ENCODE data around the gene ARHGAP19.

ARHGAP19 gene

DNA sequence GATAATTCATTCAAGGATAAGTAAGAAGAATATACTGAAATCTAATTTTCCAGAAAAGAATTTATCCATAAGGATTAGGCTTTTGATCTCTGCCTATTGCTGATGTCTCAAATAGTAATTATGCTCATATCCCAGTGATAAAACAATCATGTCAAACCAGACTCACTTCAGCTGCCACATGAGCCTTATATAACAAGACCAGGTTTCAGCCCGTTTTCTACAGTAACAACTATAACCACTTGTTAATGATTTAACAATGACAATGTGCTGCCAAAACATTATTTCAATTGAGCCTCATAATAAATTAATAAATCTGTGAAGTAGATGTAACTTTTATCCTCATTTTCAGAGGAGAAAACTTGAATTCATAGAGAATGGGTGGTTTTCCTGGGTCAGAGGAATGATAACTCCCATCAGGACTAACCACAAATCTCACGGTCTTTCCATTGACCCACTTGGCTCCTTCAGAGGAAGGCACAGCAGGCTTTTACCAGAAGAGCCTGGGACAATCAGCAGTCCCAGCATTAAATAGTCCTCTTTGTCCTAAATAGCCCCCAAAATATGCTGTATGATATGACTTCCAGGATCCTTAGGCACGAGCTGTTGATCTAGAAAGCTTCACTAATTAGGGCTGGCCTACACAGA lies 64.2 kb downstream of the ARHGAP19 start:
- DNase-seq, result no peak

DNA sequence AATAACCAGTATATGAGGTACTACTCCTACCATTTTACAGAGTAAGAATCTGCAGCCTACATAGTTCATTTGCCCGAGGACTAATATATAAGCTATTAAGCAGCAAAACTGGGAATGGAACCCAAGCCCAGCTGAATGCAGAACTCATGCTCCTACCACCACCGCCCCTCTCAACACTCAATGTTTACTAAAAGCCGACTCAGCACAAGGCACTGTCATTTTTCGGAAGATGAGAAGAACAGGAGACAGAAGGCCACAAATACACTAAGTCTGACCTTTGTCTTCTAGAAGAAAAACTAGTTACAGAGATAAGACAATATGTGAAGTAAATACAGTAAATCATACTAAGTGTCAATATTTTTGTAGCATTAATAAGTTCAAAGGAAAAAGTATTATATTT lies 66.0 kb downstream of the ARHGAP19 start:
- DNase-seq, result no peak

DNA sequence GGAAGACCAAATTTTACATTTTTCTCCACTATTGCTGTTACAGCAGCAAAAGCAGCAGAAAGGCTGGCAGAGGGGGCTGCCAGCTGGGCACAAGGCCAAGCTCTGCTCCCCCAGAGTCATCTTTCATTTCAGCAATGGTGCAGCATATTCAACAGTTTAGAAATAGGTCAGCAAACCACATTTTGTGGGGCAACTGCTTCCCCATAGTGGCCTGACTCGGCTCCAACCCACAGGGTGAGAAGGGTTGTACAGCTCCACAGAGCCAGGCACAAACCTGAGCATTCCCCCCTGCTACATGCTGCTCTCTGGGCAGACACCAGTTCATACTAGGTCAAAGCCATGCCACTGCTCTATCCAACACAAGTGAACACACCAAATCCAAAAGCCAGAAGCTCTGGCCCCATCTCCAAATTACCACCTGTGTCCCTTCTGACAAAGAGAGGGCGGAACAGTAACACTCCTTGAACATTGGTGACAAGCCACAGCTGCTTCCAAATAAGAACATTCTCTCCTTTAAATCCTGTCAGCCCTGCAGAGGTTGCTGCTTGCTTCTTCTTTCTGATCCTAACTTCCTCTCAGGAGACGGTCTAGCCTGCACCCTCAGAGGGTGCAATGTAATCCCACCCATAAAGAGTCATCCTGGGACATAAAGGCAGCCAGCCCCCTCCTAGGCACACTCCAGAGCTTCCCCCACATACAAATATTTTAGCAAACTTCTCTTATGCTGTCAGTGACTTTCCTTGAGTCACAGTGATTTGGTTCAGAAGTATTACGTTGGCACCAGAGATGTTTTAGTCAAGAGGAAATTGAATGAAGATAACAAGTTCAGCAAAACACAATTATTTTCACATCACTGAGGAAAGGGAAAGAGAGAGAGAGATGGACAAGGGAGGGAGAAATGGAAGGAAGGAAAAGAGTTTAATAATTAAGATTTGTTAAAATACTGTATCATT lies 67.7 kb downstream of the ARHGAP19 start:
- no peak for DNase-seq

DNA sequence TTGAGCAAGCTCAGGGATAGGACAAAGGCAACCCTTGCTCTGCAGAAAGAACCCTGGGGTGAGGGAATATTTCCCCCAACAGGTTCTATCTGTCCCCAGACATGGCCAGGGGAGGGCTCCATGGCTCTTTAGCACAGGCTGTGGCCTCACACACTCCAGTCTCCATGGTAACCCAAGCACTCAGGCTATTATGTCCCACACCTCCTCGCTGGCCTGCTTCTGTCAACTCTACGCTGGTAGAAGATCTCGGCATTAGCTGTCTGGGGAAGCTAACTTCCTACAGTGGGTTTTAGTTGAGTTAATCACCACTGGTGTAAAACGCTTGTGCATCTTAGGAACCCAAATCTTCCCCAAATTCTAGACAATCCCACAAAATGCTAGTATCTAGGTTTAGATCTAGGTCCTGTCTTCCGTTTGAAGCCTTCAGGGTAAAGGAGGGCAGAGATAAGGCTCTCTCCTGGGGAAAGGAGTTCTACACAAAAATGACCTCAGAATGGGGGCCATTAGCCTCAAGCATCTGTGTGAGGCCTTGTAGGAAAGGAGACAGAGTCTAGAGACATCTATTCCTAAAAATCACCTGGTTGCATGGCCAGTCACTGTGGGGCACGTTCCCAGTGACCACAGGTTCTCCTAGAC lies 70.0 kb downstream of the ARHGAP19 start:
- peak; percentile 90 for DNase-seq

DNA sequence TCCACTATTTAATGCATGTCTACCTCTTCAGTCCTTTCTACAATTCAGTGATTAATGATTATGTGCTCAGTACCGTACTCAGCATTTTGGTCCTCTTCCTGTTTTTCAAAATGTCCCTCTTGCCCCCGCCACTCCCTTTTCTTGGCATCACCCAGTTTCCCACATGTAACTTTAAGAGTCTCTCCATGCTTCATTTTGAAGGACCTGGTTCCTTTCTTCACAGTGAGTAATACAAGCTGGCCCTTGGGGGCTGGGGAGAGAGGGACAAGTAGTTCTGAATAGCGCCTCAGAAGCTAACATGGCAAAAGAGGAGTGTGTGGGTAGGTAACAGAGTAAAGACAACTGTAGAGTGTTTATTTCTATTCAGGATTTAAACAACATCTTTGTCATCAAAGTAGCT lies 72.1 kb downstream of the ARHGAP19 start:
- no peak for DNase-seq

DNA sequence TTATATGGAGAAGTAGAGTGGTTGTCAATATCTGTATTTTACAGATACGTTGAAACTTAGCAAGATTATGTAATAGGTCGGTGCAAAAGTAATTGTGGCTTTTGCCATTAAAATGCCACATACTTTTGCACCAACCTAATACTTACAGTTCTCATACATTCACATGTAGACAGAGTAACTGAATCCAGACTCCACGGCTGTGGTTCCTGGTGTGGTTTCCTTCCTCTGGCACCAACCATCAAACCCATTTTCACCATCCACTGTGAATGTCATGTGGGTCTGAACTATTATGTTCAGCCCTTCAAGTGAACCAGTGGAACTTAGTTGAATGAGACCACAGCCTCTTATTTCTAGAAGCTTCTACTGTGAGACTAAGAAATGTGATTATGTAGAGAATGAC lies 75.1 kb downstream of the ARHGAP19 start:
- no peak for DNase-seq

DNA sequence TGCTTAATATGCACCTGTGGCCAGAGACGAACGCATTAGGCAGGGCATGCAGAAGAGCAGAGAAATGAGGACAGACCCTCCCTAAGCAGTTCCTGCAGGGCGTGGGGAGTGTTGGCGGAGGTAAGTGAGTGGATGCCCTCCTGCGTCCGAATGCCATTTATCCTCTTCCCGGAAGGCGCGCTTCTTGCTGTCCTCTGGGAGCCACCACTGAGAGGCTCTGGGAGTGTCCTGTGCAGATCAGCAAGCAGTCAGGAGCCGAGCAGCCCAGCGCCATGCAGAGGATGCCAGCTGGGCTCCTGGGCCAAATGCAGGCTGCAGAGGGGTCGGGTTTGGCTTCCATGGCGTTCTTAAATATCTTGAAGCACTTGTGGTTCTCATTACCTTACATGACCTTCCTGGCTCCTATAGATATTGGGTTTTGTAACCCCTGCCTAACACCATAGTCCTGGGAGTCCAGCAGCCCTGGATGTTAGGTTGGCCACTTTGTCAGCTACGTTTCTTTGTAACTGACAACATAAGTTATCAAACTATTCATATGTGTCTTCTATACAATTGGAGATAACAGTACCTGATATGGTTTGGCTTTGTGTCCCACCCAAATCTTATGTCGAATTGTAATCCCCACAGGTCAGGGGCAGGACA lies 76.7 kb downstream of the ARHGAP19 start:
- DNase-seq, result no peak

DNA sequence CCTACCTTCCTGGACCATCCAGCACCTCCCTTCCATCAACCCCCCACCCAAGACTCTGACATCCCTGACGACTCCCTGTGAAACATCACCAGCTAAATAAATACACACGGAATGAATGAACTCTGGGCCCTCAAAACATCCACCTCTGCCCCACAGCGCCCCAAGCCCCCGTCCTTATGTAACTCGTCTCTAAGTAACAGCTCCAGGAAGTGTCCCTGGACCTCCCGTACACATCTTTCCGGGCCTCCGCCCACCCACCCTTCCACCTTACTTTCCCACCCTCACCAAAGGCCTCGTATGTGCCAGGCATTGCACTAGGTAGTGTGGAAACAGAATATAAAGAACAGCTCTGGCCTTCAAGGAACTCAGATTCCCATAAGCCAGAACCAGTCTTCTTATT lies 79.0 kb downstream of the ARHGAP19 start:
- no peak for DNase-seq

DNA sequence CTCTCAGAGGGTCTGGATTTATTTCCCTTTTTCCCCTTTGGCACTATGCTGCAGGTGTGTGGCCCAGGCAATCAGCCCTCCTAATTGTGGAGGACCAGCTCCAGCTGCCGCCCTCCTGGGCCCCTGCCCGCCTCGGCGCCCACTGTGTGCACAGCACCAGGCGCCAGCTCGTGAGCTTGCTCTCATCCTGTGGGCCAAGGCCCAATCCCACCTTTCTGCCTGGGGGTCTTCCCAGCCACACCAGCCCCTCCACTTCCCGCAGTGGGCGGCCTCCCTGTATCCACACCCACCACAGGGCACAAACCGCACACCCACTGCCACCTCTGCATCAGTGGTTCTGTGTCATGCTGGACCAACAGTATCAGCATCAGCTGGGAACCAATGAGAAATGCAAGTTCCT lies 81.2 kb downstream of the ARHGAP19 start:
- DNase-seq, result no peak

DNA sequence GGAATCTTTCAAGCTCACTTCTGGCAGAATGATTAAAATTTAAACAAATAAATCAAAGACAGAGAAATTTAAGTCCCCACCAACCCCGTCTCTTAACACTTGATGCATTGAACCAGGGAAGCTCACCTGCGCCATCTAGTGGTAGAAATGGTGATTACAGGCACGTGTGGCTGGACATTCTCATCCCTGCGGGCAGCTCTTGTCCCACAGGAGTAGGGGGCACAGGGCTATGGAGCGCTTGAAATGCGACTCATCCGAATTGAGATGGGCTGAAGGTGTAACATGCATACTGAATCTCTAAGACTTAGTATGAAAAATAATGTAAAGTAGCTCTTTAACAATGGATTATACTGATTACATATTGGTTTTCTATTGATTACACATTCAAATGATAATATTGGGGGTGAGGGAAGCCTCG lies 81.9 kb downstream of the ARHGAP19 start:
- peak; percentile 55 for DNase-seq

DNA sequence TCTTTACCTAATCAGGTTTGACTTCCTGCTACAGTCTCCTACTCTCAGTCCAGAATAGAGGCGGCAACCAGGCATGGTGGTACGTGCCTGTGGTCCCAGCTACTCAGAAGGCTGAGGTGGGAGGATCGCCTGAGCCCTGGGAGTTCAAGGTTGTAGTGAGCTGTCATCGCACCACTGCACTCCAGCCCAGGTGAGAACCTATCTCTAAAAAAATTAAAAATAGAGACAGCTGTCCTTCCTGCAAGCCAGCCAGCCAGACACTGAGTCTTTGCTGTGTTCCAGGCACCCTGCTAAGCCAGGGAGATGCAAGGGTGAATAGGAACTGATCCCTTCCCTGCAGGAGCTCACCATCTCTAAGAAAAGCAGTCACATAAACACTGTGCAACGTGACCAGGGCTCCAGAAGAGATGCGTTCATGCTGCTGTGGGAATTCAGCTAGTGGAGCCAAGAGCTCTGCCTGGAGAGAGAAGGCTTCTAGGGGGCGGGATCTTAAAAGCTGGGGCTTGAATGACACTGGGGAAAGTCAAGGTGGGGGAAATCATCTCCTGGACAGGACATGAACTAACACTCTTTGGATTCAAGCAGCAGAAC lies 84.6 kb downstream of the ARHGAP19 start:
- DNase-seq, result peak; percentile 77

DNA sequence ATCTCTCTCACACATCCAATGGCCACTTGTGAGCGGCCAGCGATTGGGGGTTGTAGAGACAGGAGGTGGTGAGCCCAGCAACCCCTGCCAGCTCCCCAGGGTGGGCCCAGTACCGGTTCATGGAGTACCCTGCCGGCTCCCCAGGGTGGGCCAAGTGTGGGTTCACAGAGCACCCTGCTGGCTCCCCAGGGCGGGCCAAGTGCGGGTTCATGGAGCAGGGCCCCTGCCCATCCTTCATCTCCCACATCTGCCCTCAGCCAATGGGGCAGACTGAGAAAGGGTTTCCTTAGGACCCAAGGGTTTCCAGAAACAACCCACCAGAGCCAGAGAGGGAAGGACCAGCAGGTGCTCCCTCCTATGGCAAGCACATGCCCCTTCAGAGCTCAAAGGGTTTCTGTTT lies 85.3 kb downstream of the ARHGAP19 start:
- no peak for DNase-seq

DNA sequence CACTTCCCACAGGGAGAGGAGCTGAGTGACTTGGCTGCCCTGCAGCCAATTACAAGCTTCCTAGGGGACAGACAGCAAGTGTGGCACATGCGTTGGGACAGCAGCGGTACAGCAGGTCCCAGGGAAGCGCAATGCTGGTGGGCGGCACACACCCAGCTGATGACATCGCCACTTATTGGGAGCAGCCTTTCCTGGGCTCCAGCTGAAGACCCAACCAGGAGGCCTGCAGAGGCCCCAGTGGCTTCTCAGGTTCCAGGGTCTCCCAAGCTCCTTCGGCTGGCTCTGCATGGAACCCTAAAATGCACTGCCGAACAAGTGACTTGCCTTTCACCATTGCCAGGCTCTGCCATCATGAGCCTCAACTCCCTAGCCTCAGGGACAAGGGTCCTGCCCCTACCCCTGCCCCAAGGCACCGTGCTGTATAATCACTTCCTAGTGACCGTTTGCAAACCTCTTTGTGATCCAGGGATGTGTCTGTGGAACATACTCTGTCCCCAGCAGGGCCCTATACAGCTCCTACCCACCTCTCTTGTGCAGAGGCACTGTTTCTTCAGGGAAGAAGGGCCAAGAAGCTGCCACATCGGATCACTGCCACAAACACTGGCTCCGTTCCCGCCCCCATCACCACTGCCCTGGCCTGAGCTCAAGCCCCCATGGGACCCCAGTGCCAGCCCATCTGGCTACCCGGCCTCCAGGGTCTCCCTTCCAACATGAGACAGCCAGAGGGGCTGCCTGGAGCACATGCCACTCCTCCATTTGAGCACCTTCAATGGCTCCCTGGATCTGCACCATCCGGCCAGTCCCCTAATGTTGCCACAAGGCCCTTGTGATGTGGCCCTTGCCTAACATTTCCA lies 87.4 kb downstream of the ARHGAP19 start:
- no peak for DNase-seq

DNA sequence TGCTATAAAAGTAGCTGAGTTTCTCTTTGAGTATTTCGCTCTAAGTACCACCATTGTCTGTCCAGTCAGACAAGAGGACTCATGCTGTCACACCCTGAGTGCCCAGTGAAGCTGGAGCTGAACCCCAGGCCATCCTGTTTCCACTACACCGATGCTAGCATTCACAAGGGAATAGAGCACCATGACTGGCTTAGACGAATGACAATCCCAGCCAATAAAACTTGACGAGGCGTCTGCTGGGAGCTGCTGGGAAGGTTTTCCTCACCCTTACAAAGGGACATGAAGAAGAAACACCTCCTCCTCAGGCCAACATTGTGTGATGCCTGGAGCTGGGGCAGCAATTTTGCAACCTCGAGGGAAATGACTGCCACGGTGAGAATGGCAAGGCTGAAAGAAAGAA lies 89.2 kb downstream of the ARHGAP19 start:
- no peak for DNase-seq

DNA sequence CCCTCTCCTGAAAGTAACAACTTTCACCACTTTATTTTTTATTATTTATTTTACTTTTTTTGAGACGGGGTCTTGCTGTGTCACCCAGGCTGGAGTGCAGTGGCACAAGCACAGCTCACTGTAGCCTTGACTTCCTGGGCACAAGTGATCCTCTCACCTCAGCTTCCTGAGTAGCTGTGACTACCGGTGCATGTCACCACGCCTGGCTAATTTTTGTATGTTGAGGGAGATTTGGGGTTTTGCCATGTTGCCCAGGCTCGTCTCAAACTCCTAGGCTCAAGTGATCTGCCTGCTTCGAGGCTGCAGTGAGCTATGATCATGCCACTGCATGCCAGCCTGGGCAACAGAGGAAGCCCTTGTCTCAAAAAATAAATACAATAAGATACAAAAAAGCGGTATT lies 91.8 kb downstream of the ARHGAP19 start:
- DNase-seq, result no peak

DNA sequence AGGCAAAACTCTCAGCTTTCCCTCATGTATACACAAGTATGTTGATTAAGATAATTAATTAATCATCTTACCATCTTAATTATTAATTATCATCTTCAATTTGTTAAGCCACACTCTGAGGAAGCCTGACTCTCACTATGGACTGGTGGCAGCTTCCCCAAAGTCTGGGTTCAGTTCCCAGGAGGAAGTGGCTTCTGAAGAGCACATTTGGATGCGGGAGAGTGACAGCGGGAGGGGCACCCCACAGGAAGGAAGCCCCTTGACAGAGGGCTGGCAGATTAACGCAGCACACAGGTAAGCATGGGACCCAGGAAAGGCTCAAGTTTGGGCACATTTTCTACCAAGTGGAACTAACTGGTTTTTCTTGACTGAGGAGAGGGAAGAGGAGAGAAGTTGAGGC lies 93.3 kb downstream of the ARHGAP19 start:
- no peak for DNase-seq

DNA sequence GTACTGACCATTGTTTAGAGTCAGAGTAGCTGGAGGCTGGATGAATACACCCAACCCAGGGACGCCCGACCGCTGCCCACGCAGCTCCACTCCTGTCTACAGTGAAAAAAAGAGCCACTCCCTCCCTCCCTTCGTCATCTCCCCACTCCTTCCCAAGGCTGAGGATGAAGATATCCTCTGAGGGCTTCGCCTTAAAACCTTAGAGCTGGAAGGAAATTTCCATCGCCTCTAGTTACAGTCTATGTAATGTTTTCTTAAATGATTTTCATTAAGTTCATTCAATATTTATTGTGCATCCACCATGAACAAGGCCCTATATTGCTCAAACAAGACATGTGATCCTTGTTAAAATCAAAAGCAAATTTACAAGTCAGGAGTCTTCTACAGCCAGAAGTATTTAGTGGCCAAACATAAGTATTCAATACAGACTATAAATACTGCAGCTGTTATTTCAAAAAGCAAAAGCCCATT lies 95.4 kb downstream of the ARHGAP19 start:
- DNase-seq, result no peak

DNA sequence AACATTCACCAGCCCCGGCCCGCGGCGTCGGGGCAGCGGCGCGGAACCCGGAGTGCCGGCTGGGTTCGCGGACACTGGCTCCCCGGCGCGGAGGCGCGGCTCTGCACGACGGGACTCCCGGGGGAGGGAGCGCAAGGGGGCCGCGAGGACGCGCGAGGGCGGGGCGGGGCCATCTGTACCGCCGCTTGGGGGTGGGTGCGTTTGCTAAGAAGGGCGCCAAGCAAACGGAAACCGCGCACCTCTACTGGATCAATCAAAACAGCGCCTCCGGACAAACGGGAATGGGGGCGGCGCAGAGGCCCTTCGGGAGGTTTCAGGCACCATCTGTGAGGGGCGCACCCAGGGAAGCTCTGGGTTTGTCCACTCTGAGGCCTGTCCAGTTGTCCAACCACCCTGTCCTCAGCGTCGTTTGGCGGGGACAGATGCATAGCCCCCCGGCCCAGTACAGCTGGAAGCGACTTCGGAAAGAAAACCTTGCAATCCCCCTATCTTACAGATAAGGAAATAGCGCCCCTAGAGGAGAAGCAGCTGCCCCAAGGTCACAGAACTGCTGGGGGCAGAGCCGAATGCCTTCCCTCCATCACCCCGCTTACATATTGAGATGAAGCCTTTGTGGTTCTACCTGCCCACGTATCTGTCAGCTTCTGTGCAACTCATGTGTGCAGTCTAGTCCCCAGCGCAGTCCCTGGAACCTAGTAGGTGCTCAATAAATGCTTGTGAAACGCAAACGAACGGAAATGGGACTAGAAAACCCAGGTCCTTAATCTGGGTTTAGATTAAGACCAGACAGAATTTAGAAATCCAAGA lies 96.0 kb downstream of the ARHGAP19 start:
- peak; percentile 86 for DNase-seq

DNA sequence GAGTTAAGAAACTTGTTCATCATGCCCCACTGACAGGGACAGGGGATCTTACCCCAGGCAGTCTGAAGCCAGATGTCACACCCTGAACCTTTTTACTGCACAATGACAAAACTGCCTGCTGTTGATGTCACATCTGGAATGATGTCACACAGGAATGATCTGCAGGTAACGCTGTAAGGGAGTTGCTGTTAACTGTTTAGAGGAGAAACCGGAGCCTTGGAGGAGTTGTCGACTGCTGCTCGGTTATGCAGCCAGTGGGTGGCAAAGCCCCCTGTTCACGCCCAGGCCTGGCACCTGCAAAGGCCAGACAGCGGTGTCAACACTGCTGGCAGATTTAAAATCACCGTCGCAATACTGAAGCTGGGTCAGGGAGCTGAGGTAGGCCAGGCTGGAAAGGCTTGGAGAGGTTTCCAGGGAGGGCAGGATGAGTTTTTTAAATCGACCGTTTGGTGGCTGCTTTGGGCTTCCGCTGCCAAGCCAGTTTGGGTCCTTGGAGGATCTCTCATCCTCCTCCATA lies 96.7 kb downstream of the ARHGAP19 start:
- DNase-seq, result no peak

DNA sequence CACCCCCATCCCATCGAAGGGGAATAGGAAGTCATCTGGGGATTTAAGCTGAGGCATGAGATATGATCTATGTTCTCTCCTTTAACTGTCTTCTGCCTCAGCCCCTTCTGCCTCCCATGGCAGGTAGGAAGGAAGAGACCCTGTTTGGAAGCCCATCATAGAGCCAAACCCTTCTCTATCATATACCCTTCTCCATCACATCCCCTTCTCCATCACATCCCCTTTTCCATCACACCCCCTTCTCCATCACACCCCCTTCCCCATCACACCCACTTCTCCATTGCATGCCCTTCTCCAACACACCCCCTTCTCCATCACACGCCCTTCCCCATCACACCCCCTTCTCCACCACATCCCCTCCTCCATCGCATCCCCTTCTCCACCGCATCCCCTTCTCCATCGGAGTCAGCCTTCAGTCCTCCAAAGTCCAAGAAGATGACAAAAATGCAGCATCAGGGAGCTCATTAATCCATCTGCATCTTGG lies 99.4 kb downstream of the ARHGAP19 start:
- no peak for DNase-seq

DNA sequence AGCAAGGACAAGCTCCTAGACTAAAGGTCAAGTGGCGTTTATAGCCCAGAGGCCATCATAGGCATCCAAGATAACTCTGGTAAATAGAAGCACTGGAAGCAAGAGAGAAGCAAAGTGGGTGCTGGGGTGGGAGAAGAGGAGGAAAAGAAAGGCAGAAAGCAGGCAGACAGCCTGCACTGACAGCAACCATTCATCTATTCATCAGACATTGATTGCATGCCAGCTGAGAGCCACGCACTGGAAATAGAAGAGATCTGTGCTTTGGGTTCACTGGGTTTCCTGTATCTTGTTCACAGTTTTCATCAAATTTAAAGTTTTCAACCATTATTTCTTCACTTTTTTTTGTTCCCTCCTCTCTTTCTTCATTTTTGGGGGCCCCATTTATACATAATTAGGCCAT lies 102.0 kb downstream of the ARHGAP19 start:
- no peak for DNase-seq
